ENCODE results near the gene NRG2. TPM values are rescaled to one million over a fixed set of nuclear protein-coding genes. Genes with fewer than 3 reads are reported as not detected.

Gene NRG2
- total and polyA plus RNA-seq, 2 of the 8 experiments (the other 6 are each of a cell fraction or from before 2014, with no cell fraction given), result 0.27 to 0.54 TPM

DNA sequence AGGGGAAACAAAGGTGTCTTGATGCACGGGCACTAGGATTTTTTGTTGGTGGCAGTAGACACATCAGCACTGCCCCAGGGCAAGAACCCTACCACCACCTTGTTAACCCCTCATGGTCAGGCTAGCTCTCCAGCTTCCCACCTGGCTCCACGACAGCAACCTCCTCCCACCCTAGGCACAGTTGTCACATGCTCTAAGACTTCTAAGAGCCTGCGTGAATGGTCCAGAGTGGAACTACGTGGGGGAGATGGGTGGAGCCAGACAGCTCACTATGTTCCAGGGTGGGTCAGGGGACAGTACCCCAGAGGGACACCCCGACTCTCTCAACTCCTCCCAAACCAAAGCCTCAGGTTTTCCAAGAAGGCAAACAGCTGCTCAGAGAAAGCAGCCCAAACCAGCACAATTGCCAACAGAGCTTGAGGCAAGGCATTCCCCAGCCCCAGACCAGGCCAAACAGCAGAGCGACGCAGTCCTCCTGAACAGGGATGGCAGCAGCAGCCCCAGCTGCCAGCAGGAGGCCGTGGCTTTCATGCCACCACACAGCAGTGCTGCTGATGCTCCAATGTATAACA lies 78.0 kb downstream of the NRG2 start (continued):
- TF ChIP-seq EZH2 (IDR thresholded peaks at IDR 0.05; ENCODE audit: low read depth, low read length, severe bottlenecking), result no peak
- TF ChIP-seq CHD2 (IDR thresholded peaks at IDR 0.05; ENCODE audit: low read length), result no peak
- TF ChIP-seq KDM1A (IDR thresholded peaks at IDR 0.05; ENCODE audit: borderline replicate concordance, low read length), result no peak
- TF ChIP-seq BRCA1 (IDR thresholded peaks at IDR 0.05; ENCODE audit: low read depth, low read length), result no peak
- no peak for TF ChIP-seq SP4 (IDR thresholded peaks at IDR 0.05; ENCODE audit: low read length)
- TF ChIP-seq CBX5 (IDR thresholded peaks at IDR 0.05; ENCODE audit: low read depth, low read length), result no peak

Measured in H1 (cell line).